Measurements from ENCODE around the gene EXPH5.
A peak's percentile ranks its signal among the peaks of the same experiment; 100 is the strongest.

Gene EXPH5

DNA sequence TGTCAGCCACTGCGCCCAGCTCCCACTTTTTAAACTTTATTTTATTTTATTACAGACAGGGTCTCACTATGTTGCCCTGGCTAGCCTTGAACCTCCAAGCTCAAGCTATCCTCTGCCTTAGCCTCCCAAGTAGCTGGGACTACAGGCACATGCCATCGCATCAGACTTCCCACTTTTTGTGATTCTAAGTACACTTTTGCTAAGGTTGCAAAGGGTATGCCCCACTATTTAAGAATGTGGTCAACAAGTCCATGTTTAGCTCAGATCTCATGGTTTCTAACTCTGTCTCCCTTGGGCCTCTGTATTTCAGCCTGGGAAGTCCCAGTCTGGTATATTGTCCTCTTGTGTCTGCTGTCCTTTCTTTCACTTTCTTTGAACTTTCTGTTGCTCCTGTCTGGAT, 35.3 kb downstream of the EXPH5 start:
- no peak for DNase-seq

DNA sequence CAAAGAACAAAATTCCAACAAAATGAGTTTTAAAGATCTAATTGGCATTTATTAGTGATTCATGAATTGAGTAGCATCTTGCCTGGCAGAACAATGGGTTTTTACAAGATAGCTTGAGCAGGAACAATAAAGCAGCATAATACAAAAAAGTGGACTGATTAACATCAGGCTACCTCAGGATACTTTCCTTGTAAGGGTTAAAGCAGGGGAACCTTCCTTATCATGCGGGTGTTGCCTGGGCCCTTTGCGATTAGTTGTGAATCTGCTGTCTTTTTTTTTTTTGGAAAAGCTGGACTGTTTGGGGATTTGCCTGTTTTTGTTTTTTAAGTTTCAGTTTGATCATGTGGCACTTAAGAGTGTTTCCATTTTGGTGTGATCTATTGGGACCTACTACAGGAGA, 37.5 kb downstream of the EXPH5 start:
- DNase-seq, result no peak

DNA sequence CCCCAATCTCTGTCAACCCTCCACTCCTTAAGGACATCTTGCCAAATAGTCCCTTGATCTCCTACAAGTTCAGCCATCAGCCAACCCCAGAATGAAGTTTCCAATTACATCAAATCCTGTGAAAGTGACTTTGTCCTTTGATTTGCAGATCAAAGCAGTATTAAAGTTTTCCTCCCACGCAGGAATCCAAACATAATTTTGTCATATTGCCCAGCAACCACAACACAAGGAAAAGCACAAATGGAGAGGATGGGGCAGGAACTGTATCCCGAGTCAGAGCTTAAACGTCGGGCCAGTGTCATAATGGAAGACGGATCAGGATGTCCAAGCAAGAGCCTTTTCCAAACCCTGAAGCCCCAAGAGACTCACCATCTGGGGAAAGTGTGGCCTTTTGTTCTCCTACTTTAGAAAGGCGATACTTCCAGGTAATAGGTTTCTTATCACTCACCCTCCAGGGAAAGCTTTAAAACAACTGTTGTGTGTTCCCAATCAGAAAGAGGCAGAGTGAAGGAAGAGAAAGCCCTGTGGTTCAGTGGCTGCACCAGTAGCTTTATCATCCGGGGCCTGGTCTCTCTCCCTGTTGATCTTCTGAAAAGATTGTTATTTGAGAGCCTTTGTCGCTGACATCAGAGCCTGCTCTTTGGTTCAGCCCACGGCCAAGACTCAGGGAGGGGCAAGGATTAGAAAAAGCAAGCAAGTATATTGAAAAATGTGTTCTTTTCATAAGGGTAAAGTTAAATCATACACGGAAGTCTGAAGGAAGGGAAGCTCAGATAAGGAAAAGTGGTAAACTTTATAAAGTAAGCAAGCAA, 41.7 kb downstream of the EXPH5 start:
- no peak for DNase-seq

DNA sequence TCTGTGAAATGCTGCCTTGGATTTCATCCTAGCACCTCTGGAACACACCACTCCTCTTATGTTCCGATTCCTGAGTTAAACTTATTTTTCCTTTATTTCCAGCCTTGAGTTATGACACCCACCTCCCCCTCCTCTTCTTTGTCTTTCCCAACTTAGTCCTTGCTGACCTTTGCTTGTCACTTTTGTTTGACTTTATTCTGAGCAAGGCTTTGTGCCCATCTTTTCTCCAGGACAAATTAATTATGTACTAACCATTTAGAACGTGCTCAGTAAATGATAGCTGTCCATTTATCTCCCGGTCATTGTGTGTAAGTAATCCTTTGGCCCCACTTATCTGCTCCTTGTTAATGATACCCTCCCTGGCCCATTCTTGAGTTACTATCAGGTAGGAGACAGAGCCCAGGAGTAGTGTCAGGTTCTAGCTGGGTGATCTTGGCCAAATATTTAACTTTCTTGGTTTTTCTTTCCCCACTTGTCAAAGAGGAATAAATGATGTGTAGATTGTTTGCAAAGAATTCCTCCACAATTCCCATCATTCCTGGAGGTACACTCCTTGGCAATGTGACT, 44.2 kb downstream of the EXPH5 start:
- DNase-seq, result no peak

DNA sequence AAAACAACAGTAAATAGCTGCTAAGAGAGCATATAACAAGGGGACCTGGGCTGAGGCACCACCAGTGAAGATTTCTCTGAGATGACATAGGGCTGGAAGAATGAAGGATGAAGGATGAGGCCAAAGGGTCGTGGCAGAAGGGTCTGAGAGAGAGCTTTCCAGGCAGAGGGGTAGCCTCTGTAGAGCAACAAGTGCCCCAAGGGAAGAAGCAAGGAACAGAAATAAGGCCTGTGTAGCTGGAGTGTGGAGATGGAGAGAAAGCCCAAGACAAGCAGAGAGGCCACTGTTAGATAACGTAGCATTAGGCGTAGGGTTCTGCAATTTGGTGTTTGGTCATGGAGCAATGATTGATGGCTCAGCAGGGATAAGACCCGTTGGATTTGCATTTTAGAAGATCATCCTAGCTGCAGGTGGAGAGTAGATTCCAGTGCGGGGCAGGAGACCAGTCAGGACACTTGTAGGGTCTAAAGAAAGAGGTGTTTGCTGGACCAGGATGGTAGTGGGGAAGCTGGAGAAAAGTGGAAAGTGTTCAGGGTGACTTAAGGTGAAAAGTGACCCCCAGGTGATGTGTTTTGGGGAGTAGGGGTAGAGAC, 47.6 kb downstream of the EXPH5 start:
- DNase-seq, result no peak

DNA sequence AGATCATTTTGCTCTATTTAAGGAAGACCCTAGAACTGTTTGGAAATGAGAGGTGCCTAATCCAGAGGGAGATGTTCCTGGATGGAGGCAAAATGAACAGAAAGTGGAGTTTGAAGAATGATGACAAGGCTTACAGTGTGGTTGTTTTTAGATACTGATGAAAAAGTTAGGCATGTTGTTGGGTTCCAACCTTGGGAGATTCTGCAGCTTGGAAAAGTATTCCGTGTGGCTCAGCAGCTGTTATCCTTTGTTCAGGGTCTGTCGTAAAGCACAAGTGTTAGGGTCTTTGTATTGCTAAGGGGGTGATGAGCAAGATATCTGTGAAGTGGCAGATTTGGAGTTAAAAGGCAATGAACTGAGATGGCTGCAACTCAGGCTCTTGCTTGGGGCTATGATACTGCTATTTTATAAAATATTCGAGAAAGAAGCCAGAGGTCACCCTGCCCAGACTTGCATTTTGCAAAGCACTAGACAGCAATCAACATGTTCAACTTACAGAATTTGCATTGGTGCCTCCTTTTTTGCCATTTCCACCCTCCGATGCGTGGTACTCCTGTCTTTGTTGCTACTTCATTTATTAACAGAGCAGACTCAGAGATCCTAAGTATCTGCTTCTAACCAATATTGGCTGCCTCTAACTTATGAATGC, 50.1 kb downstream of the EXPH5 start:
- DNase-seq, result no peak

DNA sequence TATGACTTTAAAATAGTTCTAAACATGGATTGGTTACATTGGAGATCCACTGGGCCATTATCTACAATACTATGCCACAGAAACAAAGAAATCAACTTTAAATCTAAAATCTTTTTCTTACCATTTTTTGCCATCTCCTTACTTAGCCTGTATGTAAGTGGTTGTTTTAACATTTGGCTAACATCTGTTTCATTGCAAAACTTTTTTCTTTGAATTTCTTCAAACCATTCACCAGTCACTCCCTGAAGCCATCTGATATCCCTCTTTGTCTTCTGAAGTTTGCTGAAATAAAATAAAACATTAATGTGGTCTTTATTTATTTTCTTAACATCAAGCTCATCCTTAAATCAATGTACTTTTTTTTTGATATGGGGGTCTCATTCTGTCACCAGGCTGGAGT, 52.0 kb downstream of the EXPH5 start:
- DNase-seq, result no peak

DNA sequence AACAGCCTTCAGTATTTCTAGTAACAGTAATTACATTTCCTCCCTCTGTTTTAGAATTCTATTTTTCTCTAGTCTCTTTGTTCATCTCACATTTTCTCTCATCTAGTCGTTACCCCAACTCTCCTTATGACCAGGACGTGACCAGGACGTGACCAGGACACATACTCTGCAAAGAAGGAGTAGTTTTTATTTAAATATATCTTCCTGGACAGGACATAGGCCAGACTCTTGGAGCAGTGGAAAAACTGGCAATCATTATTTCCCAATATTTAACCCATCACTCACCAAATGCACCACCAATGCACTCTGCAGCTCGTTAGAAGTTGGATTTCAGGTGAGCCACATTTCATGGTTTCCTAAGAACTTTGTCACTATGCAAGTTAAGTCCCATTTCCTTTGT, 55.1 kb downstream of the EXPH5 start:
- DNase-seq, result no peak

DNA sequence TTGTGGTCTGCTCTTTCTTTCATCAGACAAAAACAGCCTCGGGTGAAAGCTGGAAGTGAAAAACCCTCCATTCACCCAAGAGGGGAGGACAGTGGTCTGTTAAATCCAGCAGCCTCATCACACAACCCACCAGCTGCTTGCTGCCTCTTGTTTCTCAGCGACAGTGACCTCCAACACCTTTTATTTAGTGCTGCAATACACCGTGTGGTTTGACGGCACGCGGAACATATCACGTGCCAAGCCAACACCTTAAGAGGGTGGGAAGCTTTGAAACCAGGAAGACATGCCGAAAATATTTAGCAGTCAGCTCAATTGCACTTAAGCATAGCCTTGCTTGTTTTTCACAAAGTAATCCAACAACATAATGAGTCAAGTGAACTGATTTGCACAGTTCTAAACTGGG, 55.5 kb downstream of the EXPH5 start:
- peak in 1 of 2 donors; percentile 29 for DNase-seq

DNA sequence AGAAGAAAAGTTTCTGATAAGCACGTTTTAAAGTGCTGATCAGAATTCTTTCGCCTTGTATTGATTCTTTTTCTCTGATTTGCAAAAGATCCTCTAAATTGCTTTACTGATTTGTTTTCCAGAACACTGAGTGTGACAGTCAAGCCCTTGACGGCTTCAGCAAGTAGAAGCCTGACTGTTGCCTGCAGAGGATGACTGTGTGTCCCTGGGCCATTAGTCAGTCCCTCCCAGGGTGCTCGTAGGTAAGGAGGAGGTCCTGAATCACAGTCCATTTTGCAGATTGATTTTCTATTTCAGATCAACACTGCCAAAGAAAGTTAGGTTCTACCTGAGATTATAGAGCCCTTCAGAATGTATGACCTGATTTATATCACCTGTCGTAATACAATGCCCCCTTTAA, 56.8 kb downstream of the EXPH5 start:
- DNase-seq, result no peak

DNA sequence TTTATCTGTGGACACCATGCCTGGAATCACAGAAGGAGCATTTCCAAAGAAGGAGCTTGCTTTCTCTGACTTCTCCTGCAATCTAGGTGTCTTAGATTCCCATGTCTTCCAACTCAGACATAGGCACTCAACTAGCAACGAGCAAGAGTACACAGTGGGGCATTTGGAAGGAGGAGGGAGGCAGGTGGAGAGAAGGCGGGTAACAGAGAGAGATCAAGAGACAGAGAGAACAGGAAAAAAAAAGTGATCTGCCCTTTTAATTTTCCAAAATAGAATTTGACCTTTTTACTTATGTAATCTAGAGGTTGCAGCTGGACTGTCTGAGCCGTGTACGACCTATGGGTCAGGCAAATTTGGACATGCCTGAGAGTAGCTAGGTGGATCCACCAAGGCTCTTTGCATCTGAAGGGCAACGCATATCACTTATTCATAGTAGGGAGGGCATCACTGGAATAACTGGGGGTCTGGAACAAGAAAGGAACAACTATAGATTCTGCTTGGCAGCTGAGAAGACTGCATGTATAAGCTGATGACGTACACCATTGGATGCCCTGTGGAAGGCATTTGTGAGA, 58.1 kb downstream of the EXPH5 start:
- DNase-seq, result no peak

DNA sequence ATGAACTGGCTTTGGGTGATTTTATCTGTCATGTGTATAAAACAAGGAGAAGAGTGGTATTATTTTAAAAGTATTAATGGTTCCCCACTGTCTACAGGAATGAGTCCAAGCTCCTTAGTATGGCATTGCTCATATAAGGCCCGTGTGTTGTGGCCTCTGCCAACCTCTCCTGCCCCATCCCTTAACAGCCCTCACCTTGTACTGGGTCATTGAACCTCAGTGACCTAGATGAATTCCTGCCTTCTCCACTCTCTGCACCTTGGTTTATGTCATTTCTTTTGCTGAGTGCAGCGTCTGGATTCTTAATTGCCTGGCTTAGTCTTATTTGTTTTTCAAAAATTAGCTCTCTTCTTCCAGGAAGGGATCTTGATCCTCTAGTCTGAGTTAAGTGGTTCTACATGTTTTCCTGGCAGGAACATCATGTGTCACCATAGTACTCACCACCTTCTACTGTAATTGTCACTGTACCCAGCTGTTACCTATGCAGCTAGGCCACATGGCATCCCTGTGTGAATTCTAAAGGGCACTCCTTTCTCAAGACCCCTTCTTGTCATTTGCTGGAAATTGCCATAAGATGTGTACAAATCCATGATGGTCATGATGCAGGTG, 59.2 kb downstream of the EXPH5 start:
- DNase-seq, result no peak

DNA sequence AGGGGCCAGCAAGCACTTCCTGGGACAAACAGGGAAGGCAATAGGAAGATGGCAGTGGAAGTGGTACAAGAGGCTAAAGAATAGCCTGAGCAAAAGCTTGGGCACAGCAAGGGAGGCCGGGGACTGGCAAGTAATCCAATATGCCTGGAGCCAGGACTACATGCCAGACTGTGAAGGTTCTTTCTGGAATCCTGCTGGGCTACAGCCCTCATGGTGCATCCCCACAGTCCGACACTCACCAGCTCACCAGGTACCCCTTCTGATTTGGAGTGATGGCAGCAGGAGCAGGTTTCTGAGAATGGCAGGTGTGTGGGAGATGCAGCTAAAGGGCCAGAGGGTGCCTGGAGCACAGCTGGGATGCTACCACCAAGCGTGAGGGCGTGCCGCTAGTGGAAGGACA, 63.1 kb downstream of the EXPH5 start:
- DNase-seq, result no peak

DNA sequence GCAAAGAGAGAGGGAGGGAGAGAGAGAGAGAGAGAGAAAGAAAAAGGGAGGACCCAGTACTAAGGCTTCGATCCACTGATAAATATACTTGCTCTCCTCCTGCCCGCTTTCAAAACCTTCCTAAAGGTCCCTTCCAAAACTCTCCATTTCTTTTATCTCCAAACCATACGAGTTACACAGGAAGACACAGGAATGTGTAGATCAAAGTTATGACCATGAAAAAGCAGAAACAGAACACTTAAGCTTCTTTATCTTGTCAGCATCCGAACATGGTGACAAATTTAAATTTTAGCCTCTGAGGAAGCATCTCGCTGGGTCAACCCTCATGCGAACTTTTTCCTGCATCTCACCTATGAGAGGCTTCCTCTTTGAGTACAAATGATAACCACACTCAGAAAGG, 66.2 kb downstream of the EXPH5 start:
- DNase-seq, result no peak

DNA sequence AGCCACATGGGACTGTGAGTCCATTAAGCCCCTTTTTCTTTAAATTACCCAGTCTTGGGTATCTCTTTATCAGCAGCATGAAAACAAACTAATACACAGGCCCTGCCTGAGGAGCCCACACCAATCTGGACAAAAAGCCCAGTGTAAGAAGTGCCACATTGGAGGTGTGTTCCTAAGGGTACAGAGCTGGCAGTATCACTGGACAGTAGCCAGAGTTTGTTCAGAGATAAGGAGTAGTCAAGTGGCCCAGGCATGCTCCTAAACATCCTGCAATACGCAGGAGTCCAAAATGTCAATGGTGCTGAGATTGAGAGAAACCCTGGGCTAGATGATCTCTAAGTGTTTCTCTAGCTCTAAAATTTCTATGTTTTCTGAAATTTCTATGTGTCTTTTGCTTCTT, 68.4 kb downstream of the EXPH5 start:
- no peak for DNase-seq

DNA sequence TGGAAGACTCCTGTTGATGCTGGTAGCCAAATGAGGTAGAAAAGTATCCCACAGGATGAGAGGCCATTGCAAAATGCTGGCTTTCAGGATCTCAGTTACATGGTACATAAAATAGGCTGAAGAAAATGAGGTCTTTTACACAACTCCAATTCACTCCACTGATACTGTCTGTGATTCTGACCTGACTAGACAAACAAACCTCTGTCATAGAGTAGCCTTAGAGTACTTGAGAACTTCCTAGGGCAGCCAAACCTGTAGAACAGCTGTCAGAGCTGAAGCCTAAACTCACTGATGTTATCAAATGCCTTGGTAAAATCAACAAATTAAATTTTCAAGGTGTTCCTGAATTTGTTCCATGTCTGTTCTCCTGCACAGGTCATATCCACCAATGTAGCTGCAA, 69.1 kb downstream of the EXPH5 start:
- DNase-seq, result no peak

DNA sequence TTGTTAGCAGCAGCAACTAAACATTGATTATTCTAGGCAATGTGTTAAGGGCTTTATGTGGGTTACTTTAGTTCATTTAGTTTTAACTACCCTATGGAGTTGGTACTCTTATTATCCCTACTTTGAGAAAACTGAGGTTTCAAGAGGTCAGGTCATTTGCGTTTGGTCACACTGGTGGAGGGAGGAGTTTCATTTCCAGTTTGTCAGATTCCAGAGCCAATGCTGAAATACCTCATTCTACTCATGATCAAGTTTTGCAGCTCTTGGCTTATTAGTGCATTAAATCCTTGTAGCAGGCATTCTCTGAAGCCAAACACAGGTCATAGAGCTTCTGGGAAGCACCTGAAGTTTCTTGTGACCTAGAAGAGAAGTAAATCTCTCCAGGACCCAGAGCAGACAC, 71.2 kb downstream of the EXPH5 start:
- DNase-seq, result no peak

DNA sequence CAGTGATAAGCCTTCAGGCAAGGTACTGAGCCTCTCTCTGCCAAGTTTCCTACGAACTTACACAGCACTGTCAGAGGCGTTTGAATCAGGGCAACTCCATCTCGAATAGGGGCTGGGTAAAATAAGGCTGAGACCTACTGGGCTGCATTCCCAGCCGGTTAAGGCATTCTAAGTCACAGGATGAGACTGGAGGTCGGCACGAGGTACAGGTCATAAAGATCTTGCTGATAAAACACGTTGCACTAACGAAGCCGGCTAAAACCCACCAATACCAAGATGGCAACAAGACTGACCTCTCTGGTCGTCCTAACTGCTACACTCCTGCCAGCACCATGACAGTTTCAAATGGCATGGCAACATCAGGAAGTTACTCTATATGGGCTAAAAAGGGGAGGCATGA, 75.0 kb downstream of the EXPH5 start:
- no peak for DNase-seq

DNA sequence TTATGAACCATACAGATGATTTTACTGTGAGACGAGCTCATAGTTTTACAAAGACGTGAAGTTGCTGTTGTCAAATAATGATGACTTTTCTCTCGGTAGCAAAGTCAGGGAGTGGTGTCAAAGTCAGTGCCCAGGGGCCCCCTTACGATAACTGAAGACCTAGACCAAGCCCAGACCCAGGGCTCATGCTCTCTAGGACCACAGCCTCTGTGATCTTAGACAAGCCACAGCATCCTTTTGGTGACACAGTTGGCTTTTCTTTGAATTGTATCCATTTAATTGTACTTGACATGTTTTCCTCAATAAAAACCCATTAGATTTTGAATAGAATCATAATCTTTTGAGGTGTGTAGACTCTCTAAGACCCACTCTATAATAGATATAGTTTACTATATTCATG, 77.4 kb downstream of the EXPH5 start:
- DNase-seq, result no peak

DNA sequence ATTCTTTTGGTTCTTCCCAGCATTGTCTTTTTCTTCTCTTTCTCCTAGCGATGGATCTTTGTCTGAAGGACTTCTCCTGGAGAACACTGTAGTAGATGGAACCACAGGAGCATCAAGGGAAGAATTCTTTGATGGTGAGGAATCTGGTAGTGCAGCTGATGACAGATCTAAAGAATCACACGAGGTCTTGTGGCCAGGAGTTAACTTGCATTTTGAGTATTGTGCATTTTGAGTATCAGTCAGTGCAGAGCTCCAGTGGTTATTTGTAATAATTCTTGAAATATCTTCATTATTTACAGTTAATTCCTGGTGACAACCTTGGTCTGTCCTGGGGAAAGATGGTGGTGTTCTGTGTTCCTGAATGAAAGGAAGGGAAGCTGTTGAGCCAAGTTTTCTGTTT, 80.9 kb downstream of the EXPH5 start:
- no peak for DNase-seq

DNA sequence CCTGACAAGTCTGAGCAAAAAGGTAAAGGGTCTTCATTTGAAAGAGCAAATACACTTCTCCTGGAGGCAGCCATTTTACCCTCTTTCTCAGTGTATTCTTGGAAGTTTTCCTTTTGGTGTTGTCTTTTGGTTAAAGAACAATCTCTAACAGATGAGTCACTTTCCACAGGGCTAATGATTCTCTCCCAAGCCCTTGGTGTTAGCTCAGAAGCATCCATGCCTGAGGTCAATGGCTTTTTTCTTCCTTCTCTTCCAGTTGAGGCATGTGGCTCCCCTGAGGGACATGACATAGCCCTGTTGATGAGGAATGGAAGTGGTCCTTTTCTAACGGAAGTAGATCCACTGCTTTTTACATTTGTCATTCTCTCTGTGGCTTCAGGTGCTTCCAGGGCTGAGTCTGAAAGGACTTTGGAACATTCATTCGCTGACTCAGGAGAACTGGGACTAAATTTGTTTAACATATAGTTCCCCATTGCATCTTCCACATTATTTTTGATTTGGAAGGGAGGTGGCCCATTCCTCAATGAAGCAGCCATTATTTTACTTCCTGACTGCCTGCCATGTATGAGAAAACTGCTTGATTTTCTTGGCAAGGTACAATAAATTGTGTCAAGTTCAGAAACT, 81.6 kb downstream of the EXPH5 start:
- DNase-seq, result no peak

DNA sequence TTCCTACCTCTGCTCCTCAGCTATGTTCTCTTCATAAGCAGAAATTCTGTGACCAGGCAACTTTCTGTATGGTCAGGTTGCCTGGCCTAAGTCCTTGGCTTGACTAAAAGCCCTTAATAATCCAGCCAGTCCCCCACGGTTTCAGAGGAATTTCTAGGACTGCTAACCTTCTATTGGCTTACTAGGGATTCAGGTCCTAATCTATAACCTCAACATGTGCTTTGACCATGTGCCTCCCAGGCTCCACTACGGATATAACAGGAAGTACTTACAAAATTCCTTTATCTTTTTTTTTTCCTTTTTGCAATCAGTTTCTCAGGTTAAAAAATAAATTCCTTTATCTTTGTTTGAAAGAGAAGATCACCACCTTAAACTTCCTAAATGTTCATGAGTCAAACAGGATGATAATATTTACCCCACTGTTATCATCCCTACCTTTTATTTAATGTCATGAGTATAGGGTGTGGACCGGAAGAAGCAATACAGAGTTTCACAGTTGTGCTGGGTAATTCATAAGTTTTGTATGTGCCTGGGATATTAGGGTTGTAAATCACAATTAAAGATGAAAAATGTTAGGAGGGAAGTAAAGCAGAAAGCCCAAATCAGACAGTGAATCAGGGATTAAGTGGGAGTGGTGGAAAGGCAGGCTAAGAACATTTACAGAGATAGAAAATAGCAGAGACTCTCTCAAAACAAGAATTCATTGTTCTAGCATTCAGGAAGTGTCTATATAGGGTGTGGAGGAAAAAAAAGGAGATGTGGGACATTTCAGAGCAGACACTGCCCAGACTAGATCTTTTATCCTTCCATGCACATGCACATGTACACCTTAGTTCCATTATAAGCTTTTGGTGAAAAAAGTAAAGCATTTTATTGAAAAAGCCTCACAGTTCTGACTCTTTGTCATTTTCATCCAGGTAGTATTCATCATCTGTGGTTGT, 84.6 kb downstream of the EXPH5 start:
- DNase-seq, result no peak

Data from CD4-positive, alpha-beta T cell treated with Interleukin-1 beta for 1 hour (primary cell).